GM12891 (cell line): ENCODE measurements around the gene FSTL5.

Source experiments
- PAX5 ChIP-seq: IDR thresholded peaks from 2 replicates; pipeline ENCODE4 v1.6.1; 2011; ENCODE audit warnings: low read length, moderate library complexity, mild to moderate bottlenecking; ENCODE audit not compliant: insufficient read depth, severe bottlenecking
- POLR2A ChIP-seq: IDR thresholded peaks from 2 replicates; pipeline ENCODE4 v1.6.1; 2011; ENCODE audit warnings: low read depth, low read length, control low read depth
- POLR2AphosphoS5 ChIP-seq: IDR thresholded peaks from 2 replicates; pipeline ENCODE4 v1.6.1; 2011; ENCODE audit warnings: low read depth, low read length, control low read depth
- TAF1 ChIP-seq: IDR thresholded peaks from 2 replicates; pipeline ENCODE4 v1.6.1; 2011; ENCODE audit warnings: low read depth, low read length, control low read depth

- TF ChIP-seq POLR2A (no peak), PAX5 (no peak), TAF1 (no peak), POLR2AphosphoS5 (no peak)
Measured at GRCh38 chr4:161540265-161540664, 623.5 kb downstream of the FSTL5 start.
